GM19043 (cell line): ENCODE measurements around the gene PTPRCAP.
"Not testable (repeated sequence)": the region's sequence is repeated elsewhere in the genome, so short reads cannot be mapped to it uniquely, and the experiment has no call there.

ENCODE experiments used
- ATAC-seq: cut with Tn5 transposase; IDR thresholded peaks from one replicate; pipeline ENCODE4 v1.9.1; 2021; ENCODE audit warnings: low read depth; ENCODE audit not compliant: unreplicated experiment

The PTPRCAP gene

GRCh38 chr11:67465530-67465929 is 28.0 kb upstream of the PTPRCAP start:
- not testable (repeated sequence) for ATAC-seq

GRCh38 chr11:67465189-67465510 is 27.7 kb upstream of the PTPRCAP start:
- no peak for ATAC-seq

- no peak for ATAC-seq
These were observed 27.1 kb upstream of the PTPRCAP start for GRCh38 chr11:67464411-67465188.

GRCh38 chr11:67463680-67464410 is 26.4 kb upstream of the PTPRCAP start:
- ATAC-seq, result no peak

GRCh38 chr11:67463186-67463585 is 25.7 kb upstream of the PTPRCAP start:
- ATAC-seq, result no peak

GRCh38 chr11:67458266-67458665 is 20.8 kb upstream of the PTPRCAP start:
- ATAC-seq, result no peak

- ATAC-seq, result no peak
These were observed 20.0 kb upstream of the PTPRCAP start for GRCh38 chr11:67457453-67457852.

GRCh38 chr11:67456068-67456705 is 18.7 kb upstream of the PTPRCAP start:
- no peak for ATAC-seq

- ATAC-seq, result no peak
These were observed 17.6 kb upstream of the PTPRCAP start, which contains the start of gene CABP4 for GRCh38 chr11:67455054-67455453. CABP4 (plus strand) TSS chr11:67455354; CDS start chr11:67455424, 70 bp downstream.

GRCh38 chr11:67453816-67454732 is 16.6 kb upstream of the PTPRCAP start:
- ATAC-seq, result no peak

- ATAC-seq, result no peak
These were observed 14.9 kb upstream of the PTPRCAP start, which contains the start of gene GPR152 for GRCh38 chr11:67452141-67452952. GPR152 (minus strand) TSS chr11:67452729; CDS start chr11:67452724, 5 bp downstream.

- ATAC-seq, result no peak
These were observed 14.1 kb upstream of the PTPRCAP start for GRCh38 chr11:67451658-67451976.

GRCh38 chr11:67450796-67451657 is 13.5 kb upstream of the PTPRCAP start:
- no peak for ATAC-seq

- no peak for ATAC-seq
These were observed 11.8 kb upstream of the PTPRCAP start for GRCh38 chr11:67449116-67449844.

GRCh38 chr11:67448220-67448609 is 10.7 kb upstream of the PTPRCAP start:
- no peak for ATAC-seq

- no peak for ATAC-seq
These were observed 8.0 kb upstream of the PTPRCAP start for GRCh38 chr11:67445515-67445914.

GRCh38 chr11:67442504-67443404 is 5.3 kb upstream of the PTPRCAP start:
- no peak for ATAC-seq
